Right lobe of liver (tissue), 6 donors: Measurements from ENCODE around the gene CCDC141. TPM values are rescaled to one million over a fixed set of nuclear protein-coding genes. Genes with fewer than 3 reads are reported as not detected.

ENCODE experiments used
- ATAC-seq, 4 donors: fragments of 200-7000 bp; cut with Tn5 transposase; one replicate each; pipeline ENCODE4 v1.9.1; 2020; ENCODE audit warnings: mild to moderate bottlenecking in 4 of 4, moderate library complexity in 4 of 4
- DNase-seq, 3 donors: peaks; one replicate each; pipeline ENCODE4 v3.0.0-alpha.2; 2020
- H3K27ac ChIP-seq, 3 donors: fragments of 200-600 bp; one replicate each; pipeline ENCODE4 v1.8.0; 2022
- H3K27me3 ChIP-seq, 2 donors: fragments of 200-600 bp; one replicate each; pipeline ENCODE4 v1.8.0; 2022
- H3K36me3 ChIP-seq, 4 donors: fragments of 200-600 bp; sonication (generic) in 1 of 4; one replicate each; pipeline versions ENCODE4 v1.5.1 to v1.8.0; 2017 to 2022; ENCODE audit warnings: control low read depth in 1 of 4
- H3K4me1 ChIP-seq, 4 donors: fragments of 200-600 bp; sonication (generic) in 1 of 4; one replicate each; pipeline versions ENCODE4 v1.5.1 to v1.8.0; 2017 to 2022; ENCODE audit warnings: control low read depth in 1 of 4
- H3K4me3 ChIP-seq, 3 donors: fragments of 200-600 bp; one replicate each; pipeline ENCODE4 v1.8.0; 2022
- H3K9me3 ChIP-seq, 4 donors: fragments of 200-600 bp; sonication (generic) in 1 of 4; one replicate each; pipeline versions ENCODE4 v1.5.1 to v1.8.0; 2017 to 2022; ENCODE audit warnings: control low read depth in 1 of 4
- POLR2A ChIP-seq: fragments of 450-650 bp; IDR thresholded peaks from one replicate; pipeline ENCODE4 v1.6.1; 2017; ENCODE audit warnings: antibody characterized with exemption, mild to moderate bottlenecking
- WGBS: methylation state at CpG from one replicate; pipeline ENCODE4 v1.1.6; 2018; ENCODE audit warnings: low coverage, low lambda C conversion rate; ENCODE audit not compliant: insufficient coverage; ENCODE audit errors: missing lambda C conversion rate; 5-methylcytosine and 5-hydroxymethylcytosine counted together
- intact Hi-C, 2 donors: fragments of 100-400 bp; cut with DNase I; formaldehyde crosslinking; loops; one replicate each; pipeline versions ENCODE4 v1.11.2 to v1.14.1; 2022
- total RNA-seq, 6 experiments: library from RNA; depleted of rRNA in 2 of 6; stranded (reverse); fragments of >200 nt in 2 of 6; fragmentation: NEBNext Ultra II Directional in 3 of 6; extraction: Animal tissue kit (Norgen Biotek cat#: 25700) in 3 of 6; gene quantifications; one replicate each; pipeline versions ENCODE4 v1.1.0 to v1.2.4, GENCODE V29; 2016 to 2023
- TF ChIP-seq, protein P1 (sequence below), 4 donors: fragments of 200-600 bp in 3 of 4; fragments of 450-650 bp in 1 of 4; IDR thresholded peaks; one replicate each; pipeline versions ENCODE4 v1.5.1 to v1.8.0; 2016 to 2022; ENCODE audit warnings: antibody characterized with exemption in 4 of 4, mild to moderate bottlenecking in 2 of 4
- donor health status: DM: no; HTN: yes; CAD: no.
- donor health status: DM: no; HTN: no; CAD: no.
- donor health status: DM: no; HTN: no; CAD: no.
- donor health status: DM: no; HTN: yes; CAD: no.
- donor health status: DM: no; HTN: yes; CAD: no.

CCDC141 gene
- total RNA-seq, 6 experiments from 2014 or later, result 0.20 to 0.98 (median 0.58) TPM

- no peak for TF ChIP-seq POLR2A
- TF ChIP-seq, protein P1, sequence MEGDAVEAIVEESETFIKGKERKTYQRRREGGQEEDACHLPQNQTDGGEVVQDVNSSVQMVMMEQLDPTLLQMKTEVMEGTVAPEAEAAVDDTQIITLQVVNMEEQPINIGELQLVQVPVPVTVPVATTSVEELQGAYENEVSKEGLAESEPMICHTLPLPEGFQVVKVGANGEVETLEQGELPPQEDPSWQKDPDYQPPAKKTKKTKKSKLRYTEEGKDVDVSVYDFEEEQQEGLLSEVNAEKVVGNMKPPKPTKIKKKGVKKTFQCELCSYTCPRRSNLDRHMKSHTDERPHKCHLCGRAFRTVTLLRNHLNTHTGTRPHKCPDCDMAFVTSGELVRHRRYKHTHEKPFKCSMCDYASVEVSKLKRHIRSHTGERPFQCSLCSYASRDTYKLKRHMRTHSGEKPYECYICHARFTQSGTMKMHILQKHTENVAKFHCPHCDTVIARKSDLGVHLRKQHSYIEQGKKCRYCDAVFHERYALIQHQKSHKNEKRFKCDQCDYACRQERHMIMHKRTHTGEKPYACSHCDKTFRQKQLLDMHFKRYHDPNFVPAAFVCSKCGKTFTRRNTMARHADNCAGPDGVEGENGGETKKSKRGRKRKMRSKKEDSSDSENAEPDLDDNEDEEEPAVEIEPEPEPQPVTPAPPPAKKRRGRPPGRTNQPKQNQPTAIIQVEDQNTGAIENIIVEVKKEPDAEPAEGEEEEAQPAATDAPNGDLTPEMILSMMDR (IDR thresholded peaks at IDR 0.05), result no peak
- ATAC-seq, result no peak
These were observed 222.8 kb downstream of the CCDC141 start for GRCh38 chr2:178827111-178827510.

DNA sequence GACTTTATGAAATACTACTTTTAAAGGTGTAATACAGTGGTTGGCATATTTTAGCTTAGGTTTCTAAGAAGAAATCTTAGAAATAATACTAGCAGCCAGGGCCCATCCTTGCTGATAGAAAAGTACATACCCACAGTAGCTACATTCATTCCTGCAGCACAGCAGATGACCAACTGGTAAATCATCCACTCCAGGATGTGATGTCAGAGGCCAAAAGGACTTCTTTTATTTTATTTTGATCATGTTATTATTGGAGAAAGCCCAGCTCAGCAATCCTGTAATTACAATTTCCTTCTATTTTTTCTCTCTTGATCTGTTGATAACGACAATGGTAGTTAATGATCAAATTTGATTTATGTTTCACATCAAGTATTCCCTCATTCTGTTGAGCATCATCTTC is 224.8 kb downstream of the CCDC141 start:
- H3K9me3 ChIP-seq, result no peaks in the 10 kb centered on the region
- H3K4me3 ChIP-seq, result no peak overlapping the region
- TF ChIP-seq, protein P1 (IDR thresholded peaks at IDR 0.05), result no peak
- TF ChIP-seq POLR2A, result no peak
- ATAC-seq, result no peak
- H3K36me3 ChIP-seq, result no peaks in the 10 kb centered on the region
- 8% methylated on average over 1 of the region's 1 CpG for WGBS
- intact Hi-C loops, result no loop called here
- no peak for DNase-seq
- H3K4me1 ChIP-seq, result no peaks in the 10 kb centered on the region
- no peak overlapping the region for H3K27ac ChIP-seq
- H3K27me3 ChIP-seq, result no peaks in the 10 kb centered on the region

More at GRCh38 chr2:178827111-178827510, 222.8 kb downstream of the CCDC141 start:
- no peaks in the 10 kb centered on the region for H3K27me3 ChIP-seq
- WGBS, result 31% methylated on average over 1 of the region's 1 CpG
- no peaks in the 10 kb centered on the region for H3K36me3 ChIP-seq
- no peaks in the 10 kb centered on the region for H3K9me3 ChIP-seq
- intact Hi-C loops, result no loop called here
- no peak overlapping the region for H3K4me3 ChIP-seq
- H3K27ac ChIP-seq, result no peak overlapping the region
- no peak for DNase-seq
- no peaks in the 10 kb centered on the region for H3K4me1 ChIP-seq

GRCh38 chr2:178824181-178824580 is 225.8 kb downstream of the CCDC141 start:
- no peaks in the 10 kb centered on the region for H3K27me3 ChIP-seq
- no peak for DNase-seq
- WGBS, result 87% methylated on average over 6 of the region's 7 CpGs
- H3K9me3 ChIP-seq, result no peaks in the 10 kb centered on the region
- no peak overlapping the region for H3K4me3 ChIP-seq
- no peak overlapping the region for H3K27ac ChIP-seq
- intact Hi-C loops, result no loop called here
- no peak for TF ChIP-seq POLR2A
- TF ChIP-seq, protein P1 (IDR thresholded peaks at IDR 0.05), result no peak
- no peak for ATAC-seq
- H3K36me3 ChIP-seq, result no peaks in the 10 kb centered on the region
- no peaks in the 10 kb centered on the region for H3K4me1 ChIP-seq

- ATAC-seq, result peak in 1 of 4 donors; percentile 38
- Histone ChIP-seq H3K4me3 (no peak overlapping the region), H3K9me3 (no peaks in the 10 kb centered on the region), H3K36me3 (no peaks in the 10 kb centered on the region), H3K27me3 (no peaks in the 10 kb centered on the region), H3K27ac (no peak overlapping the region), H3K4me1 (no peaks in the 10 kb centered on the region)
- DNase-seq, result no peak
- intact Hi-C loops, result no loop called here
- WGBS, result 17% methylated on average over 4 of the region's 4 CpGs
- TF ChIP-seq, protein P1 (IDR thresholded peaks at IDR 0.05), result no peak
- no peak for TF ChIP-seq POLR2A
These were observed 229.9 kb downstream of the CCDC141 start for GRCh38 chr2:178819992-178820391.
